Occipital lobe (tissue), 2 donors: ENCODE data around the gene CISD2. TPM values are rescaled to one million over a fixed set of nuclear protein-coding genes. Genes with fewer than 3 reads are reported as not detected.
"Not testable (repeated sequence)": the region's sequence is repeated elsewhere in the genome, so short reads cannot be mapped to it uniquely, and the experiment has no call there.

Experiments used
- DNase-seq: peaks from one replicate; lab custom pipeline; 2025; lab: John Stamatoyannopoulos, UW
- total RNA-seq: library from RNA; depleted of rRNA; stranded (reverse); fragments of >200 nt; gene quantifications from one replicate; pipeline ENCODE4 v1.2.3, GENCODE V29; 2014

The CISD2 gene, protein sequence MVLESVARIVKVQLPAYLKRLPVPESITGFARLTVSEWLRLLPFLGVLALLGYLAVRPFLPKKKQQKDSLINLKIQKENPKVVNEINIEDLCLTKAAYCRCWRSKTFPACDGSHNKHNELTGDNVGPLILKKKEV
- 54.3 TPM for total RNA-seq

DNA sequence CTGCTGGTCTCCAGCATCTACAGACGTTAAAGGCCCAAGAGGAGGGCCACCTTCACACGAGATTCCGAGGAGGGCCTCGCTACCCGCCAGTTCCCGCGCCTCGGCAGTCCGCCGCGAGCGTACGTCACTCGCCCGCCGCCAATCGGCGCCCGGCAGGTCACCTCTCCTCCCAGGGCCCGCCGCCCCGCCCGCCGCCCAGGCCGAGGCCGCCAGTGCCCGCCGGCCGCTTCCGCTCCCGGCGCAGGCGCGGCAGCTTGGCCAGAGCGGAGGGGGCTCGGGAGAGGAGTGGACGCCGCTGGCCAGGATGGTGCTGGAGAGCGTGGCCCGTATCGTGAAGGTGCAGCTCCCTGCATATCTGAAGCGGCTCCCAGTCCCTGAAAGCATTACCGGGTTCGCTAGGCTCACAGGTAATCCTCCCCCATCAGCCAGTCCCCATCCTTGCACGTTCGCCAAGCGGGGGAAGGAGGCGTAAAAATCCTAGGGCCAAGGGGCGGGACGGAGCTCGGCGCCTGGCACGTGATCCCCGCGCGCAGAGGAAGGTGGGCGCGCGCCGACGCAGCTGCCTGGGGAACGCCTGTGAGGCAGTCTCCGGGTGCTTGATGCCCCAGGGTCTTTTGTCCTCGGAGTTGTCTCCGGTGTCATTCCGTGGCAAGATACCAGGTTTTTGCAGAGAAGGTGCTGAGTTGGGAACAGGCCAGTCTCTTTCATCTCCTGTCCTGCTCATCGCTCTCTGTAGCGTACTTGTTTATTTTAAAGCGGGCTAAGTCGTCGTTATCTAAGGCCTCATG lies at the start of gene CISD2:
Gene CISD2 (plus strand): TSS at position 212 of the 788 bp plus-strand sequence. CDS start 93 bp downstream, at position 305.
- DNase-seq = peak; percentile 93

DNA sequence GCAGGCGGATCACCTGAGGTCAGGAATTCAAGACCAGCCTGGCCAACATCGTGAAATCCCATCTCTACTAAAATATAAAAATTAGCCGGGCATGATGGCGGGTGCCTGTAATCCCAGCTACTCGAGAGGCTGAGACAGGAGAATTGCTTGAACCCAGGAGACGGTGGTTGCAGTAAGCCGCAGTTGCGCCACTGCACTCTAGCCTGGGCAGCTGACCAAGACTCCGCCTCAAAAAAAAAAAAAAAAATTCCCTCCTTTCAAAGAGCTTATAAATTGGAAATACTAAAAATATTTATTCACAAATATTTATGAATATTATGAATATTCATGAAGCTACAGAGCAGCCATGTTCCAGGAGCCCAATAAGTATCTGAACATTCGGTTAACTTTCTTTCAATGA lies 49.7 kb upstream of the CISD2 start:
- not testable (repeated sequence) for DNase-seq

DNA sequence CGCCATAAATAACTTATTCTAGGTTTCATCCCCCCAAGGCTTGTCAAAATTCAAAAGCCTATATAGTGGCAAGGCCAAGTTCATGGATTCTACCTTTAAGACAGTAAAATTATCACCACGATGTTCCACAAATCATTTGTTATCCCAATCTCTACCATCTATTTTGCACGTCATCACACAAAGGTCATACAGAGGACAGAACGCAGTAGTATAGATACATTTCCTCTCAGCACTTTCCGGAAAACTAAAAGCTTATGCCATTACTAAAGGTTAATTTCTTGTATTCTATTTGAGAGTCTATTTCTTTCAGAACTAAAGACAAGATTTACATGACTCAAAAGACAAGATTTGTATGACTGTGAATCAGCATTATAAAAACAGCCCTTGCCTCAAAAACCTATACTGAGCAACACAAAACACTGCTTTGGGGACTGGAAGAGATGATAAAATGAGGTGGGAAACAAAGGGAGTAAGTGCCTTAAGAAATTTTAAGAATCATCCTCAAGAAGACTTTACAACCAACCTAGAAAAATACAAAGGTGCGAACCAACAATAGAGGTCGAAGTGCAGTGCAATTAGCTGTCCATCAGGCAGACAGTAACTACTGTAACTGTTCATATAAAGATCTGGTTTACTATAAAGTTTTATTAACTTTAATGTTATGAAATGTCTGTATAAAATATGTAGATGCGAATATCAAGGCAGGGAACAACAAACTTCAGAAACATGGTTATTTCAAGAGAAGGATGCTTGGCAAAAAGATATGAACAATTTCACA lies 49.0 kb upstream of the CISD2 start:
- DNase-seq = no peak

DNA sequence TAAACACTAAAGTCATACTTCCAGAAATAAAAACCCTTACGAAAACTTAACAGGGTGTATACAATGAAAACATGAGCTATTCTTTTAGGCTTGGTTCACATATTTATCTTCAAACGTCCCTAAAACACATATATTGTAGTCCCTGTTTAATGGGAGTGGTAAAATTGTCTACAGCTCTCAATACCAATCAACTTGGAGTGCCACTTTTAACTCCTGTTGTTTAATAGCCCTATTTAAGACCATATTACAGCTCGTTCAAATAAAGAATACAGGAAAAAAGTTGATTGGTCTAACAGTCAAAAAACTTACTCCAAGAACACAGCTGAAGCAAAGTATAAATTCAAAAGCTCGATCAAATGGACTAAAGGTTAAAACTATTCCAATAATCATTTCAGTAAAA lies 45.3 kb upstream of the CISD2 start:
- DNase-seq = no peak

DNA sequence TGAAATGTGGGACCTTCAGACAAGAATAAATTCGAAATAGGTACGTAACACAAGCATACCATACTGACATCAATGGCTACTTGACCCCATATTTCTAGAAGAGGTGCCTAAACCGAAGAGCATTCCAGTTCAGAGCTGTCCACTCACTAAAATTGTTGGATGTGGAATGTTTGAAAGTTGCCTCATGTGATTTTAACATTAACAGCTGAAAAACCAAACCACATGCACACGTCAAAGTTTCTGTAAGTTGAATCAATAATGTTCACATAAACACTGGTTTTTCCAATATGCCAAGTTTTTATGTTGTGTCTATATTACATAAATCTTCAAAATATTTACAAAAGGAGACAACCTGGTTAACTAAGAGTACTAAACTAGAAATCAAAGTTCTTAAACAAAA lies 44.9 kb upstream of the CISD2 start:
- DNase-seq = no peak

DNA sequence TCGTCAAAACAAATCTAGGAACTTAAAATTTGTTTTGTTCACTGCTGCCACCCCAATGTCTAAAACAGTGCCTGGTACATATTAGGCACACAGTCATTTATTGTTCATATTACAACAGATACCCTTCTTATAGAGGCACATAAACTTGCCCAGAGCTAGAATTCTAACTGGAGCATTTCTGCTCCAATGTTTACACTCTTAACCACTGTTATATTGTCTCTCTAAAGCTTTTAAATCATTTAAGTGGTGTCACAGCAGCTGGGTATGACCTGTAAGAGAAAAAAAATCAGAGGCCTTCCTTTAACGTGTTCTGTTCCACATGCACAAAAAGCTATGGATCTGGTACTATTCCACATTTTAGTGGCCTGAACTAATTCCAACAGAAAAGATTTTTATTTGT lies 44.4 kb upstream of the CISD2 start:
- no peak for DNase-seq

DNA sequence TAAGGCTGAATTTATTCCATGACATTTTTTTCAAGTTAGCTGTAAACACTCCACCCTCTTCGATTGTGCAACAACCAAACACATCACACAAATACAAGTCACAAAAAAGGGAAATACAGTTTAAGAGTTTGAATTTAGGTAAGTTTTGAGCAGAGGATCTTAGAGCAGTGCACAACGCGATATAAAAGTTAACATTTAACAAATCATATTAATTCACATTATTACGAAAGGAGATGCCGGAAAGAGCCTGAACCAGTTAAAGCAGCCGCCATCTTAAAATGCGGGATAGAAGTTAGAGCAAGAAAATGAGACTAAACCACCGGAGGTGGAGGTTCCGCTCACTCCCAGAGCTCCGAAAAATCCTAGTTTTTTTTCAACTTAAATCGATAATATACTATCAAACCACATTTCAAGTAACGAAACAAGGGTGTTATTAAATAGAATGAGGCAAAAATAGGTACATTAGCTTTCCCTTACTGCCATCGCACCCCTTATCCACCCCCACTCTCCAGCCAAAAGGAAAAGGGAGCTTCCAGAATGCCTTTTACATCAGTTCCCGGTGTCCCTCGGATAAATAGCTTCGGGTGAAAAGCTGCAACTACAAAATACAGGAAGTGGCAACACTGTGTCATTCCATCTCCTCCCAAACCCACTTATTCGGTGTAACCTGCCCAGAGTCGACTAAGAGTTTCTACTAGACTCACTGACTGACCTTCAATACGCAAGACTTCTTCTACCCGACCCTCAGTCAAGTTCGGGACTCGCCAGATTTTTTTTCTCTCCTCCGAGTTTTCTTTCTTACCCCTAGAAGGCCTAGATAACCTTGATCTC lies 43.3 kb upstream of the CISD2 start:
- DNase-seq = peak; percentile 18

DNA sequence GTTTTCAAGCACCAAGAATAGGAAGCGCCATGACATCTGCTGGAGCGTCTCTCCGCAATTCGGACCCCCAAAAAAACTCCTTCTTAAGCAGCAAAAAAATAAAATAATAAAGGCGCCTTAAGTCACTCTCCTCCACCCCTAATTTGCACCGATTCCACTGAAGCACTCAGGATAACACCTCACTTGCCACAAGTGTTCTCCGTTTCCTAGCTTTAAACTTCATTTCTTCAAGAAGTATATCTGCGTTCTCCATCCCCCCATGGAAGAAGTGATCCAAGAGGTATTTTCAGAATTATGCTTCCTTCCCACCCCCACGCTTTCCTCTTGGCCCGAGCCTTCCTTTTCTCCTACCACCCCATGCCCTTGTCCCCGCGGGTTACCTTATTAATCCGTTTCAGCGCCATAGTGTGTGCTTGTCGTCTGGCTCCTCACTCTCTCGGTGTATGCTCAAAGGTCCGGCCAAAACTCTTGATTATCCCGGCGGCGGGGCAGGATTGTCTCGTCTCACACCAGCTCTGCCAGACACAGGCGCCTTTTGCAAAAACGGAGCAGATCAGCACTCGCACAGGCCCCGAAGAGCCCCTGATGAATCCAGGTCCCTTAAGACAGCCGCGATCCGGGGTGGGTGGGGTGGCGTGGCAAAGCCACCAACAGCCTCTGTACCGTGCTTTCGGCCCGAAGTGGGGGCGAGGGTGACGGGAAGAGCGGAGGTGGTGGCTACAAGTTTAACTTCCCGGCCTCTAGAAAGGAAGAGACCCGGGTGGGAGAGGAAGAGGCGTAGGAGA lies 42.5 kb upstream of the CISD2 start:
- no peak for DNase-seq

DNA sequence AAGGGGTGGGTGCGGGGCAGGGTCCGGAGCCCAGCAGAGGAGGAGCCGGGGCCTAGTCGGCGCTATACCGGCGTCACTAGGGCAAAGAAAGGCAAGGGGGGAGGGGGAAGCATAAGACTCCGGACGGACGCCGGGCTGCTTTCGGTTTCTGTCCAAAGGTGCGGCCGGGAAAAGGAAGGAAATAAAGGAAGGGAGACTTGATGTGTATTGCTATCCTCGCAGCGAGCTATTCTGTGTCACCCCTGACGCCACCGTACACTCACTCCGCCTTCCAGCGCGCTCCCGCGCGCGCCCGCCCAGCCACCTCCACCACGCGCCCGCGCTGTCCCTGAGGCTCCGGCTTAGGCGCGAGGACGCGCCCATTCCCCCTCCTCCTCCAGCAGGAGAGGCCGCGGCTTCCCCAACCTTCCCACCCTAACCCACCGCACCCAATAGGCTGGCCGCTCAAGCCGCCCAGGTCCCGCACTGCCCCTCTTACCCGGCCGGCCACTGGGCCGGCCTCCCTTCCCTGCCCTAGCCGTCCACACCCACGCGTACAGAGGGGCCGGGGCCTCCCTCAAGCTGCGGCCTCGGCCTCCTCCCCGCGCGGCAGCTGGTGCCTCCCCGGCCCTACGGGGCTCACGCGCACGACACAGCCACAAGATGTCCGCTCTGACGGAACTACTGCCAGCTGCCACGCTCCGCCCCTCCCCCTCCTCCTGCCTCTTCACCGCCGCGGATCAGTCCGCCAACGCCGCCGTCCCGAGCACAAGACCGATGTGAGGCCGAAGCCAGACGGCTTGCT lies 41.7 kb upstream of the CISD2 start, which contains the start of gene UBE2D3:
Gene UBE2D3 (minus strand): TSS at position 662 of the 784 bp plus-strand sequence. CDS start 1,043 bp downstream, outside the sequence.
- DNase-seq = peak; percentile 93

DNA sequence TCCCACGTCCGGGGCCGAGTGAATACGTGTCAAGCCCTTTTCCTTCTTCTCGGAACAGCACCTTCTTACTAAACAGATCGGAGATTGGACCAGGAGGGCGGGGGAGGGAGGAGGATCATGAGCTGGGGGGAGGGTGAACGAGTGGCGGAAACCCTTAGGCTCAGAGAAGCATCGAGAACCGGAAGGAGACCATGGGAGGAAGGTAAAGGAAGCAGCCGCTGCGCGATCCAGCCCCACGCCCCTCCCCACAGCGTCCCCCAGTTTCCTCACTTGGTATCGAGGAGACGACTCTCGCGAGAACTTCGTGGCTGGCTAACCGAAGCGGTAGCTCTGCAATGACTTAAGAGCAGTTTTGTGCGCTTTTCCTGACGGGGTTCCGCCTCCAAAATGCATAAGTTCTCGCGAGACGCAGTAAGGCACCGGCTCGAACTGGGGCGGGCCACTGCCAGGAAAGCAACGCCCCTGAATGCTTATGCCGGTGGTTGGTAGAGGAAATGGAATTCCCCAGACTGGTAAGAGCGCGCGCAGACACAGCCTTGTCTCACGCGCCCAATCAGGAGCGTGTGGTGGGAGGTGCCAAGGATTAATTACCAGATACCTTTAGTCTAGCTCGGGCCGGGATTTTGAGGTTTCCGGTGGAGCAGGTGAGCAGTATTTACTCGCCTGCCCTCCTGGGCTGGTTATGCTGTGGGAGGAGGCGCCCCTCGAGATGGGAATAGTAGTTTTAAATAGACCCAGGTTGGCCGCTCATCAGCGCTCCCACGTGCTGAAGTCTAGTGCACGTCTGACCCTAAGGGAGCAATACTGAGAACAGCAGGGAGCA lies 40.9 kb upstream of the CISD2 start:
- peak; percentile 98 for DNase-seq

DNA sequence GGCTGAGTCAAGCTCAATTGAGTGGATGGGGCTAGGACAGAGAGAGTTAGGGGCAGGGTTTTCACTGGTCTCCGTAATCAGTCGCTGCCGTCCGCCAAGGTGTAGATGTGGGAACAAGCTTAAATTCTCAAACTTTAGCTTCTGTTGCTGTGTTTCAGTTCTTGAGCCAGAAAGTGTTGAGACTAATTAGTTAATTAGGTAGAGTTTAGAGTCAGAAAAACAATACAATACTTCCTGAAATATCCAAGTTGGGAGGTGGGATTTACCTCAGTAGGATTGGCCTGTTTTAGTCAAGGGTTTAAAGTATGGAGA lies 40.3 kb upstream of the CISD2 start:
- no peak for DNase-seq

DNA sequence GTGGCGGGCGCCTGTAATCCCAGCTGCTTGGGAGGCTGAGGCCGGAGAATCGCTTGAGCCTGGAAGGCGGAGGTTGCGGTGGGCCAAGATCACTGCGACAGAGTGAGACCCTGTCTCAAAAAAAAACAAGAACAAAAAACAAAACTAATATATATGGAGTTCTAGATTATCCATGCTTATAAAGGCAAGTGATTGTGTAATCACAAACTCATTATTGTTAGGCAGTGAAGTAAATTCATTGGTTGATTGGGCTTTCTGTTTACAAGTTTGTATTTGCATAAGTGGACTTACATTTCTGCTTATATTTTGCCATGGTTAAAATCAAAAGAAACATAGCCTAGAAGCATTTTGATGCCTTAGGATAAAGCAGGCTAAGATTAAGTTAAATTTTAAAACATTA lies 39.0 kb upstream of the CISD2 start:
- no peak for DNase-seq

DNA sequence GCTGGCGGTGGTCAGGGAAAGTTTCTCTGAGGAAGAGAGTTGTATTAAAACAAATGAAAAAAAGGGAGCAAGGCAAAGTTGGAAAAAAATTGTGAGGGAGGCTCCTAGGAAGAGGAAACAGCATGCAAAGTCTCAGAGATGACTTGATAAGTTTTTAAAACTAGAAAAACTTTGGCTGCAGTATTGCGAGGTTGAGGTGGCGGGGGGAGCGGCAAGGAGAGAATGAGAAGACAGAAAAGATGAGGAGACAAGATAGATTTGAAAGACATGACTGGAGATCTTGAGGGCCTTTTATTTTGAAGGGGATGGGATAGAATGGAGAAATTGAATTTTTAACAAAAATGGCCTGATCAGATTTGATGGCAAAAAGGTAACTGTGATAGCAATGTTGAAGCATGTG lies 36.7 kb upstream of the CISD2 start:
- no peak for DNase-seq

DNA sequence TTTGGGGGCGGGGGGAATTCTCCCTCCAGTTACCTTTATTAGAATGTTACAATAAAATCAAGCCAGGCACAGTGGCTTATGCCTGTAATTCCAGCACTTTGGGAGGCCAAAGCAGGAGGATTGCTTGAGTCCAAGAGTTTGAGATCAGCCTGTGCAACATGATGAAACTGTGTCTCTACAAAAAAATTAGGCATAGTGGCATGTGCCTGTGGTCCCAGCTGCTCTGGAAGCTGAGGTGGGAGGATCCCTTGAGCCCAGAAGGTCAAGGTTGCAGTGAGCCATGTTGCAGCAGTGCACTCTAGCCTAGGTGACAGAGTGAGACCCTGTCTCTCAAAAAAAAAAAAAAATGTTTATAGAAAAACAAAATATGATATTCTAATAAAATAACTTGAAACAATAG lies 36.1 kb upstream of the CISD2 start:
- DNase-seq = no peak

DNA sequence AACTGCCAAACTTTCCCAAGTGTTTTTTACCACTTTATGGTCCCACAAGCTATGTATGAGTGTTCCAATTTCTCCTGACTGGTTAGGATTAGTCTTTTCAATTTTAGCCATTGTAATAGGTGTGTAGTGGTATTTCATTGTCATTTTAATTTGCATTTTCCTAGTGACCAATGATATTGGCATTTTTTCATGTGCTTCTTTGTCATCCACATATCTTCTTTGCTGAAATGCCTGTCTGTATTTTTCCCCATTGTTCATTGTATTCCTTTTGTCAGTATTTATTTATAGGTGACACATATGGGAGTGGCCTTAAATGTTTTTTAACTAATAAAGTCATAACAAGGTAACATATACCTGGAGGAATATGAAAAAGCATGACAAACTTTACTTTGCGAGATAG lies 32.2 kb upstream of the CISD2 start:
- DNase-seq = no peak

DNA sequence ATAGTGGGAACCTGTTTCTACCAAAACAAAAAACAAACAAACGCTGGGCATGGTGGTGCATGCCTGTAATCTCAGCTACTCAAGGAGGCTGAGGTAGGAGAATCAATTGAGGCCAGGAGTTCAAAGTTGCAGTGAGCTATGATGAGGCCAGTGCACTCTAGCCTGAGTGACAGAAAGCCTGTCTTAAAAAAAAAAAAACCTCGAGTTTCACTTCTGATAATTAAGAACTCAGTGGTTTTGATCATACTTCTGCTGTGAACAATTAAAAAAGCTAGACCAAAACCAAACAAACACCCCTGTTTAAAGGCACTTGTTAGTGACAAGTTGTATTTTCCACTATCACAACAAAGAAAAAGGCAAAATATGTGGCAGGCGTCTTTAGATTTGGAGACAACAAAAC lies 26.4 kb upstream of the CISD2 start:
- no peak for DNase-seq

DNA sequence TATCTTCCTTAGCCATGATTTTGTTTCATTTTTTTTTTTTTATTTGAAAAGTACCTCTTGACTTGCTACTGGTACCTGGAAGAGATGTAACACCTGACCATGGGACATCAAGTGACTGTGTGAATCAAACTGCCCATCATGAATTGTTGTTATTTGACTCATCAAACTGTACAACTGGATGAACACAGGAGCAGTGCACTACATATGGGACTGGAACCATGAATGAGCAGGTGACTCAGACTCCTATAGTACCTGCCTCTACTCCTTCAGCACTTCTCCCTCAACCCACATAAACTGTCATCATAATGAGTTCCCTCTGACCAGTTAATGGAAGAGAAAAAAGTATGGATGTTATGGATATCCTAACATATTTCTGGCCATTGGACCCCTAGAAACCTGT lies 25.5 kb upstream of the CISD2 start:
- DNase-seq = no peak

DNA sequence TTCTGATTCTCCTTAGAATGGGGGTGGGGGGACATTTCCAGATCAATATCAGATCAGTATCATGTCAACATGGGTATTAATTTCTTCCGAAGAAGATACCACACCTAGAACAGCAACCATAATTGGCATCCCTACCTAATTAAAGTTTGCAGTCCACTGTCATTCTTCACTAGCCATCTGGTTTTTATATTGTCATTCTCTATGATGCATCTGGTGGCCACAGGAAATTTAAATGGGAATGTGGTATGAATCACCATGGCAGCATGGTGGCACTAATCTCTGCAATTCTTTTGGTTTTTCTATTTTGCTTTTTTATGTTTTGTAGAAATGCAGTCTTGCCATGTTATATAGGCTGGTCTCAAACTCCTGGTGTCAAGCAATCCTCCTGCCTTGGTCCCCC lies 24.9 kb upstream of the CISD2 start:
- no peak for DNase-seq

DNA sequence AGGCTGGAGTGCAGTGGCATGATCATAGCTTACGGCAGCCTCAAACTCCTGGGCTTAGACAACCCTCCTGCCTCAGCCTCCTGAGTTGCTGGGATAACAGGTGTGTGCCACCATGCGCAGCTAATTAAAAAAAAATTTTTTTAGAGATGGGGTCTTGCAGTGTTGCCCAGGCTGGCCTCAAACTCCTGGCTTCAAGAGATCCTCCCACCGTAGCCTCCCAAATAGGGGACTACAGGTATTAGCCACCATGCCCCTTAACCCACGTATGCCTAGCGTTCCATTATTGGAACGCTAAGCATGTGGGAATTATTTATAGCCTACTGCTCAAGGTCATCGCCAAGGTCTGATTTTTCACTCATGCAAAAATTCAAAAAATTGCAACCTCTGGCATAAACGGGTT lies 21.1 kb upstream of the CISD2 start:
- DNase-seq = no peak
